Measurements from ENCODE around the gene ISL2. TPM values are rescaled to one million over a fixed set of nuclear protein-coding genes. Genes with fewer than 3 reads are reported as not detected.
A peak's percentile ranks its signal among the peaks of the same experiment; 100 is the strongest.
"Not testable (repeated sequence)": the region's sequence is repeated elsewhere in the genome, so short reads cannot be mapped to it uniquely, and the experiment has no call there.

ISL2 gene
- total RNA-seq (1 to 10 TPM in 1 of 2 donors, under 1 TPM in 1; 0.28 to 5.3 TPM), polyA plus RNA-seq (ENCODE audit: insufficient read length in 2 of 2) (1 to 10 TPM; 2.3 to 3.1 TPM)
- long read RNA-seq, donor 1, partial matches to known transcripts, result 0 of 2 reads
- long read RNA-seq, donor 1, other reads (novel, unspliced or antisense), result 0 of 2 reads
- long read RNA-seq, donor 2, result 0 reads
- long read RNA-seq, donor 3, partial matches to known transcripts, result 0 of 1 reads
- long read RNA-seq, donor 3, other reads (novel, unspliced or antisense), result 0 of 1 reads
- long read RNA-seq, donor 4, result 0 reads

GRCh38 chr15:76336254-76337058 is at the start of gene ISL2:
Gene ISL2, plus strand, starts transcription at chr15:76336773. Its CDS starts 111 bp downstream, at chr15:76336884.
- Histone ChIP-seq H3K27ac (ENCODE audit: low read depth, low read length) (no peak within 1 kb of the TSS), H3K36me3 (ENCODE audit: control insufficient read depth, insufficient read depth, low read length) (no peaks in the 10 kb centered on the region), H3K4me1 (ENCODE audit: control insufficient read depth, insufficient read depth, low read length) (peaks cover 55% of the 10 kb centered on the region), H3K9me3 (ENCODE audit: control insufficient read depth, insufficient read depth, low read length) (no peaks in the 10 kb centered on the region), H3K27me3 (ENCODE audit: control insufficient read depth, insufficient read depth, low read length) (peaks cover 91% of the 10 kb centered on the region), H3K4me3 (ENCODE audit: low read depth, low read length) (no peak within 1 kb of the TSS)
- peak in 2 of 6 donors; percentile 46 to 50 for DNase-seq (ENCODE audit: low read depth in 4 of 6, low spot score in 6 of 6)
- WGBS (ENCODE audit: insufficient coverage), result under 1% methylated on average over 25 of the region's 40 CpGs

- peaks cover 1% of the 10 kb centered on the region for H3K36me3 ChIP-seq (ENCODE audit: control insufficient read depth, insufficient read depth, low read length)
- no peaks in the 10 kb centered on the region for H3K27me3 ChIP-seq (ENCODE audit: control insufficient read depth, insufficient read depth, low read length)
- H3K4me1 ChIP-seq (ENCODE audit: control insufficient read depth, insufficient read depth, low read length), result no peaks in the 10 kb centered on the region
- no peaks in the 10 kb centered on the region for H3K9me3 ChIP-seq (ENCODE audit: control insufficient read depth, insufficient read depth, low read length)
- H3K27ac ChIP-seq (ENCODE audit: low read depth, low read length), result no peak overlapping the region
- H3K4me3 ChIP-seq (ENCODE audit: low read depth, low read length), result no peak overlapping the region
- DNase-seq (ENCODE audit: low read depth in 4 of 6, low spot score in 6 of 6), result peak in 1 of 6 donors; percentile 7
- WGBS (ENCODE audit: insufficient coverage), result 58% methylated on average over 3 of the region's 3 CpGs
These were observed 47.0 kb upstream of the ISL2 start for GRCh38 chr15:76289582-76289981.

GRCh38 chr15:76293361-76293760 is 43.2 kb upstream of the ISL2 start:
- WGBS (ENCODE audit: insufficient coverage), result no CpG with 5 or more reads among the region's 1 CpG

GRCh38 chr15:76294463-76294862 is 42.1 kb upstream of the ISL2 start:
- DNase-seq (ENCODE audit: low read depth in 4 of 6, low spot score in 6 of 6); H3K9me3 ChIP-seq (ENCODE audit: control insufficient read depth, insufficient read depth, low read length); H3K4me3 ChIP-seq (ENCODE audit: low read depth, low read length); H3K27me3 ChIP-seq (ENCODE audit: control insufficient read depth, insufficient read depth, low read length); H3K4me1 ChIP-seq (ENCODE audit: control insufficient read depth, insufficient read depth, low read length); H3K27ac ChIP-seq (ENCODE audit: low read depth, low read length); H3K36me3 ChIP-seq (ENCODE audit: control insufficient read depth, insufficient read depth, low read length): not testable (repeated sequence)
- 100% methylated on average over 1 of the region's 1 CpG for WGBS (ENCODE audit: insufficient coverage)

More at GRCh38 chr15:76293361-76293760, 43.2 kb upstream of the ISL2 start:
- no peak overlapping the region for H3K4me3 ChIP-seq (ENCODE audit: low read depth, low read length)
- H3K27me3 ChIP-seq (ENCODE audit: control insufficient read depth, insufficient read depth, low read length), result no peaks in the 10 kb centered on the region
- H3K36me3 ChIP-seq (ENCODE audit: control insufficient read depth, insufficient read depth, low read length), result no peaks in the 10 kb centered on the region
- no peaks in the 10 kb centered on the region for H3K9me3 ChIP-seq (ENCODE audit: control insufficient read depth, insufficient read depth, low read length)
- H3K4me1 ChIP-seq (ENCODE audit: control insufficient read depth, insufficient read depth, low read length), result no peaks in the 10 kb centered on the region
- H3K27ac ChIP-seq (ENCODE audit: low read depth, low read length), result no peak overlapping the region
- DNase-seq (ENCODE audit: low read depth in 4 of 6, low spot score in 6 of 6), result no peak

GRCh38 chr15:76296849-76297248 is 39.7 kb upstream of the ISL2 start:
- H3K4me1 ChIP-seq (ENCODE audit: control insufficient read depth, insufficient read depth, low read length), result no peaks in the 10 kb centered on the region
- no peaks in the 10 kb centered on the region for H3K9me3 ChIP-seq (ENCODE audit: control insufficient read depth, insufficient read depth, low read length)
- 100% methylated on average over 1 of the region's 1 CpG for WGBS (ENCODE audit: insufficient coverage)
- H3K27ac ChIP-seq (ENCODE audit: low read depth, low read length), result no peak overlapping the region
- no peak for DNase-seq (ENCODE audit: low read depth in 4 of 6, low spot score in 6 of 6)
- H3K4me3 ChIP-seq (ENCODE audit: low read depth, low read length), result no peak overlapping the region
- H3K36me3 ChIP-seq (ENCODE audit: control insufficient read depth, insufficient read depth, low read length), result no peaks in the 10 kb centered on the region
- no peaks in the 10 kb centered on the region for H3K27me3 ChIP-seq (ENCODE audit: control insufficient read depth, insufficient read depth, low read length)

- not testable (repeated sequence) for H3K9me3 ChIP-seq (ENCODE audit: control insufficient read depth, insufficient read depth, low read length); H3K27ac ChIP-seq (ENCODE audit: low read depth, low read length); H3K4me3 ChIP-seq (ENCODE audit: low read depth, low read length); DNase-seq (ENCODE audit: low read depth in 4 of 6, low spot score in 6 of 6); H3K27me3 ChIP-seq (ENCODE audit: control insufficient read depth, insufficient read depth, low read length); H3K36me3 ChIP-seq (ENCODE audit: control insufficient read depth, insufficient read depth, low read length); H3K4me1 ChIP-seq (ENCODE audit: control insufficient read depth, insufficient read depth, low read length)
- WGBS (ENCODE audit: insufficient coverage), result 100% methylated on average over 3 of the region's 4 CpGs
These were observed 38.6 kb upstream of the ISL2 start for GRCh38 chr15:76297951-76298350.

- DNase-seq (ENCODE audit: low read depth in 4 of 6, low spot score in 6 of 6), result no peak
- Histone ChIP-seq H3K27ac (ENCODE audit: low read depth, low read length) (no peak overlapping the region), H3K36me3 (ENCODE audit: control insufficient read depth, insufficient read depth, low read length) (no peaks in the 10 kb centered on the region), H3K9me3 (ENCODE audit: control insufficient read depth, insufficient read depth, low read length) (no peaks in the 10 kb centered on the region), H3K4me1 (ENCODE audit: control insufficient read depth, insufficient read depth, low read length) (no peaks in the 10 kb centered on the region), H3K27me3 (ENCODE audit: control insufficient read depth, insufficient read depth, low read length) (no peaks in the 10 kb centered on the region), H3K4me3 (ENCODE audit: low read depth, low read length) (no peak overlapping the region)
- 84% methylated on average over 3 of the region's 3 CpGs for WGBS (ENCODE audit: insufficient coverage)
These were observed 37.6 kb upstream of the ISL2 start for GRCh38 chr15:76298986-76299385.

- no peak overlapping the region for H3K4me3 ChIP-seq (ENCODE audit: low read depth, low read length)
- H3K27me3 ChIP-seq (ENCODE audit: control insufficient read depth, insufficient read depth, low read length), result no peaks in the 10 kb centered on the region
- H3K9me3 ChIP-seq (ENCODE audit: control insufficient read depth, insufficient read depth, low read length), result no peaks in the 10 kb centered on the region
- H3K36me3 ChIP-seq (ENCODE audit: control insufficient read depth, insufficient read depth, low read length), result no peaks in the 10 kb centered on the region
- H3K4me1 ChIP-seq (ENCODE audit: control insufficient read depth, insufficient read depth, low read length), result no peaks in the 10 kb centered on the region
- H3K27ac ChIP-seq (ENCODE audit: low read depth, low read length), result no peak overlapping the region
- 100% methylated on average over 1 of the region's 1 CpG for WGBS (ENCODE audit: insufficient coverage)
- DNase-seq (ENCODE audit: low read depth in 4 of 6, low spot score in 6 of 6), result no peak
These were observed 36.8 kb upstream of the ISL2 start for GRCh38 chr15:76299786-76300185.

GRCh38 chr15:76303909-76304308 is 32.7 kb upstream of the ISL2 start:
- no peak for DNase-seq (ENCODE audit: low read depth in 4 of 6, low spot score in 6 of 6)
- Histone ChIP-seq H3K36me3 (ENCODE audit: control insufficient read depth, insufficient read depth, low read length) (no peaks in the 10 kb centered on the region), H3K4me3 (ENCODE audit: low read depth, low read length) (no peak overlapping the region), H3K27ac (ENCODE audit: low read depth, low read length) (no peak overlapping the region), H3K27me3 (ENCODE audit: control insufficient read depth, insufficient read depth, low read length) (no peaks in the 10 kb centered on the region), H3K4me1 (ENCODE audit: control insufficient read depth, insufficient read depth, low read length) (no peaks in the 10 kb centered on the region), H3K9me3 (ENCODE audit: control insufficient read depth, insufficient read depth, low read length) (no peaks in the 10 kb centered on the region)
- no CpG with 5 or more reads among the region's 1 CpG for WGBS (ENCODE audit: insufficient coverage)

Data from spinal cord (tissue), 10 donors.